Esophagus muscularis mucosa (tissue), 4 donors: Measurements from ENCODE around the gene FRMD4A.

Experiments
- EP300 ChIP-seq: sonication (generic); formaldehyde crosslinking; IDR thresholded peaks from one replicate; pipeline ENCODE4 v1.6.1; 2017; ENCODE audit warnings: antibody characterized with exemption
- POLR2A ChIP-seq: fragments of 450-650 bp; IDR thresholded peaks from one replicate; pipeline ENCODE4 v1.6.1; 2017; ENCODE audit warnings: antibody characterized with exemption, moderate library complexity, mild to moderate bottlenecking, low read depth
- POLR2AphosphoS5 ChIP-seq, 2 donors: sonication (generic); formaldehyde crosslinking; IDR thresholded peaks; one replicate each; pipeline ENCODE4 v1.6.1; 2017; ENCODE audit warnings: antibody characterized with exemption in 2 of 2
- TF ChIP-seq, protein P1 (sequence below), 3 experiments: fragments of 200-600 bp in 2 of 3; fragments of 450-650 bp in 1 of 3; sonication (generic) in 2 of 3; IDR thresholded peaks; one replicate each; pipeline ENCODE4 v1.5.1; 2017 to 2019; ENCODE audit warnings: antibody characterized with exemption in 3 of 3, mild to moderate bottlenecking in 2 of 3, moderate library complexity in 1 of 3

DNA sequence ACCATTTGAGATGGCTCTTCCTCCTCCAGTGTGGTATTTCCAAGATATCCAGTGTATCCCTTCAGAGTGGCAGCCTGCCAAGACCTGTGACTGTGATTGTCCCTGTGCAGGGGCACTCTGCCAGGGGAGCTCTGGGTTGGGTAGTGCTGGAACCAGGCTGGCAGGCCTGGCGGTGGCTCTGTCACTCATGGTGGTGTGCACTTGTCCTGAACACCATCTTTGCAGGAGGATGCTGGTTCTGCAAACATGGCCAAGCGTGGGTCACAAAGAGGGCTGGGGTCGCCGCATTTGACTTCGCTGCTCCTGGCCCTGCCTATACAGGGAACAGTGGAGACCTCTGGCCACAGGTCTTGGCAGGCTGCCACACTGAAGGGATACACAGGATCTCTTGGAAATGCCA lies 538.7 kb downstream of the FRMD4A start:
- TF ChIP-seq, protein P1, sequence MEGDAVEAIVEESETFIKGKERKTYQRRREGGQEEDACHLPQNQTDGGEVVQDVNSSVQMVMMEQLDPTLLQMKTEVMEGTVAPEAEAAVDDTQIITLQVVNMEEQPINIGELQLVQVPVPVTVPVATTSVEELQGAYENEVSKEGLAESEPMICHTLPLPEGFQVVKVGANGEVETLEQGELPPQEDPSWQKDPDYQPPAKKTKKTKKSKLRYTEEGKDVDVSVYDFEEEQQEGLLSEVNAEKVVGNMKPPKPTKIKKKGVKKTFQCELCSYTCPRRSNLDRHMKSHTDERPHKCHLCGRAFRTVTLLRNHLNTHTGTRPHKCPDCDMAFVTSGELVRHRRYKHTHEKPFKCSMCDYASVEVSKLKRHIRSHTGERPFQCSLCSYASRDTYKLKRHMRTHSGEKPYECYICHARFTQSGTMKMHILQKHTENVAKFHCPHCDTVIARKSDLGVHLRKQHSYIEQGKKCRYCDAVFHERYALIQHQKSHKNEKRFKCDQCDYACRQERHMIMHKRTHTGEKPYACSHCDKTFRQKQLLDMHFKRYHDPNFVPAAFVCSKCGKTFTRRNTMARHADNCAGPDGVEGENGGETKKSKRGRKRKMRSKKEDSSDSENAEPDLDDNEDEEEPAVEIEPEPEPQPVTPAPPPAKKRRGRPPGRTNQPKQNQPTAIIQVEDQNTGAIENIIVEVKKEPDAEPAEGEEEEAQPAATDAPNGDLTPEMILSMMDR (IDR thresholded peaks at IDR 0.05), result no peak
- TF ChIP-seq POLR2A, result no peak
- no peak for TF ChIP-seq POLR2AphosphoS5 (IDR thresholded peaks at IDR 0.05)
- TF ChIP-seq EP300, result no peak
